Measurements from ENCODE around the gene ATP1A4.

DNA sequence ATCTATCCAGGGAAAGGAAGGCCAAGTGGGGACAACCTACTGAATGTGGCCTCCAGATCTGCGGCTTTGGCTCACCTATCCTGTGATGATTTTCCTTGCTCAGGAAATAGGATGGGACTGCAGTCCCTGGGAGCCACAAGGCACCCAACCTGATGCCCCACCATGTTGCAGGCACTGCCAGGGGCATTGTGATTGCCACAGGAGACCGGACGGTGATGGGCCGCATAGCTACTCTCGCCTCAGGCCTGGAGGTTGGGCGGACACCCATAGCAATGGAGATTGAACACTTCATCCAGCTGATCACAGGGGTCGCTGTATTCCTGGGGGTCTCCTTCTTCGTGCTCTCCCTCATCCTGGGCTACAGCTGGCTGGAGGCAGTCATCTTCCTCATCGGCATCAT, 24.0 kb upstream of the ATP1A4 start:
- TF ChIP-seq, protein P1, sequence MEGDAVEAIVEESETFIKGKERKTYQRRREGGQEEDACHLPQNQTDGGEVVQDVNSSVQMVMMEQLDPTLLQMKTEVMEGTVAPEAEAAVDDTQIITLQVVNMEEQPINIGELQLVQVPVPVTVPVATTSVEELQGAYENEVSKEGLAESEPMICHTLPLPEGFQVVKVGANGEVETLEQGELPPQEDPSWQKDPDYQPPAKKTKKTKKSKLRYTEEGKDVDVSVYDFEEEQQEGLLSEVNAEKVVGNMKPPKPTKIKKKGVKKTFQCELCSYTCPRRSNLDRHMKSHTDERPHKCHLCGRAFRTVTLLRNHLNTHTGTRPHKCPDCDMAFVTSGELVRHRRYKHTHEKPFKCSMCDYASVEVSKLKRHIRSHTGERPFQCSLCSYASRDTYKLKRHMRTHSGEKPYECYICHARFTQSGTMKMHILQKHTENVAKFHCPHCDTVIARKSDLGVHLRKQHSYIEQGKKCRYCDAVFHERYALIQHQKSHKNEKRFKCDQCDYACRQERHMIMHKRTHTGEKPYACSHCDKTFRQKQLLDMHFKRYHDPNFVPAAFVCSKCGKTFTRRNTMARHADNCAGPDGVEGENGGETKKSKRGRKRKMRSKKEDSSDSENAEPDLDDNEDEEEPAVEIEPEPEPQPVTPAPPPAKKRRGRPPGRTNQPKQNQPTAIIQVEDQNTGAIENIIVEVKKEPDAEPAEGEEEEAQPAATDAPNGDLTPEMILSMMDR (IDR thresholded peaks at IDR 0.05), result no peak
- TF ChIP-seq POLR2A (IDR thresholded peaks at IDR 0.05), result no peak
- no peak for TF ChIP-seq POLR2AphosphoS5 (IDR thresholded peaks at IDR 0.05)
- no peak for TF ChIP-seq EP300 (IDR thresholded peaks at IDR 0.05)

Measured in stomach (tissue), 4 donors.